Measurements from ENCODE around the gene CLRN3.

Gene CLRN3

DNA sequence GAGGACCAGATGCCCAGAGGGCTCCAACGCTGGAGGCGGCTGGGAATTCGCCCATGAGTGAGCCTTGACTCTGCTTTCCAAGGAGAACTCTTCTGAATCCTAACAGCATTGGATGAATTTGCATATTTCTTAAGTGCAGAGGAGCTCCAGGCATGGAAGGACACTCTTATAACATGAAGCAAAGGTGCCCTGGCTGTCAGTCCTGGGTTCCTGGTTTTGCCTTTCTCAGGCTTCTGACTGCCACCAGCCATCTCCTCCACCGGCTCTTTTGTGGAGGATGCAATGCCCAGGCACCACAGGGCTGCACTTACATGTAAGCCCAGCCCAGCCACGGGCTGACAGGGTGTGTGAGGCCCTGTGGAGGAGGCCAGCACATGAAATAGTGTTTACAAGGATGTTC is 8.2 kb downstream of the CLRN3 start:
- CTCF ChIA-PET: interaction anchor here (0.7 kb wide), 1 partner anchor 39 kb away, joined by 4 read pairs; no protein-coding TSS in a partner anchor
- POLR2A ChIA-PET (ENCODE audit: low non-redundant PET): no interaction called here

GRCh38 chr10:127883516-127883915 is 9.2 kb downstream of the CLRN3 start:
- POLR2A ChIA-PET (ENCODE audit: low non-redundant PET): no interaction called here
- CTCF ChIA-PET: no interaction called here
- TF ChIP-seq, protein P1, sequence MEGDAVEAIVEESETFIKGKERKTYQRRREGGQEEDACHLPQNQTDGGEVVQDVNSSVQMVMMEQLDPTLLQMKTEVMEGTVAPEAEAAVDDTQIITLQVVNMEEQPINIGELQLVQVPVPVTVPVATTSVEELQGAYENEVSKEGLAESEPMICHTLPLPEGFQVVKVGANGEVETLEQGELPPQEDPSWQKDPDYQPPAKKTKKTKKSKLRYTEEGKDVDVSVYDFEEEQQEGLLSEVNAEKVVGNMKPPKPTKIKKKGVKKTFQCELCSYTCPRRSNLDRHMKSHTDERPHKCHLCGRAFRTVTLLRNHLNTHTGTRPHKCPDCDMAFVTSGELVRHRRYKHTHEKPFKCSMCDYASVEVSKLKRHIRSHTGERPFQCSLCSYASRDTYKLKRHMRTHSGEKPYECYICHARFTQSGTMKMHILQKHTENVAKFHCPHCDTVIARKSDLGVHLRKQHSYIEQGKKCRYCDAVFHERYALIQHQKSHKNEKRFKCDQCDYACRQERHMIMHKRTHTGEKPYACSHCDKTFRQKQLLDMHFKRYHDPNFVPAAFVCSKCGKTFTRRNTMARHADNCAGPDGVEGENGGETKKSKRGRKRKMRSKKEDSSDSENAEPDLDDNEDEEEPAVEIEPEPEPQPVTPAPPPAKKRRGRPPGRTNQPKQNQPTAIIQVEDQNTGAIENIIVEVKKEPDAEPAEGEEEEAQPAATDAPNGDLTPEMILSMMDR (conservative IDR thresholded peaks at IDR 0.05; ENCODE audit: low read depth): no peak
- no peak overlapping the region for H3K27ac ChIP-seq
- no peak for DNase-seq (ENCODE audit: low spot score)

More for the DNA sequence above, 8.2 kb downstream of the CLRN3 start:
- no peak overlapping the region for H3K27ac ChIP-seq
- DNase-seq (ENCODE audit: low spot score): no peak
- TF ChIP-seq, protein P1 (conservative IDR thresholded peaks at IDR 0.05; ENCODE audit: low read depth): no peak

DNA sequence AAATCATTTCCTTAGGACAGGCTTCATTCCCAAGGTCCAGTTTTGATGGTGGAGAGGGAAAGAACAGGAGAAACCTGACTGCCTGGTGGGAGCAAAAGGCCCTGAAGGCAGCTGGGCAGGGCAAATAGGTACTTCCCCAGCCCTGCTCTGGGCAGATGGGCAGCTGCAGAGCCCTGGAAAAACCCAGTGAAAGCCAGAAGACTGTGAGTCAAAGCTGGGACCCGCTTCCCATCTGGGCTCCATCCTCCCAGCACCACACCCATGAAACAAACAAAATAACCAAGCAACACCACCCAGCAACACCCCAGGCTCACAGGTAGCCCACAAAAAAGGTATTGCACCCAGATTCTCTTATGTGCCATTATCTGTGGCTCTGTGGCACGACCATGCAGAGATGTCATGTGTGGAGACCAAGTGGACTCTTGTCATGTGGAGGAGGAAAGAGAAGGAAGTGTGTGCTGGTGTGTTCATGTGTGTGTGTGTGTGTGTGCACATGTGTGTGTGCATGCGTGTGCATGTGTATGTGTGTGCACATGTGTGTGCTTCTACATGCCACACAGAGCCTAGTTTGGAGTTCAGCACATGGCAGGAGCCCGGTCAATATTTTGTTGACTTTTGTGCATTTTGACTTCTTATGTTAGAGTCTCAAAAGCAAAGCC is 9.8 kb downstream of the CLRN3 start:
- no peak for DNase-seq (ENCODE audit: low spot score)
- POLR2A ChIA-PET (ENCODE audit: low non-redundant PET): no interaction called here
- TF ChIP-seq, protein P1 (conservative IDR thresholded peaks at IDR 0.05; ENCODE audit: low read depth): no peak
- CTCF ChIA-PET: no interaction called here
- no peak overlapping the region for H3K27ac ChIP-seq

DNA sequence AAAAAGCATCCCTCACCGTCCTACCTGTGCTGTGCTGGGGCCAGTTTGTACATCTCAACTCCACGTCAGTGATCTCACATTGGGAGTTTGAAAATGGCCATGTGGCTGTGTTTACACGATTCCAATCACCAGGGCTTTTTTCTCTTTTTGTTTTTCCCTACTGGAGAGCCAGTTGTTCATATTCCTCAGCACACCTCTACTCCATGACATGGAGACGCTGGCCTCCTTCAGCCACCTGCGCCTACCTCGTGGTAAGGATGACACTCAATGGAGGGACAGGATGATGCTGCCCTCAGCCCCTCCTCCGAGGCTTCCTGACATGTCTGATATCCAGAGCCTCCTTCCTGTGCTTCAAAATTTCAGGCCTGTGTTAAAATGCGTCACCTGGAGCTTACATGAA is 10.3 kb downstream of the CLRN3 start:
- DNase-seq (ENCODE audit: low spot score): no peak
- no peak overlapping the region for H3K27ac ChIP-seq
- ChIA-PET POLR2A (ENCODE audit: low non-redundant PET) (no interaction called here), CTCF (no interaction called here)
- TF ChIP-seq, protein P1 (conservative IDR thresholded peaks at IDR 0.05; ENCODE audit: low read depth): no peak

- DNase-seq (ENCODE audit: low spot score): no peak
- TF ChIP-seq, protein P1 (conservative IDR thresholded peaks at IDR 0.05; ENCODE audit: low read depth): no peak
- ChIA-PET CTCF (interaction anchor here (0.6 kb wide), 1 partner anchor 154 kb away, joined by 3 read pairs; no protein-coding TSS in a partner anchor), POLR2A (ENCODE audit: low non-redundant PET) (no interaction called here)
- no peak overlapping the region for H3K27ac ChIP-seq
Measured at GRCh38 chr10:127881262-127881661, 11.5 kb downstream of the CLRN3 start.

GRCh38 chr10:127880557-127880956 is 12.2 kb downstream of the CLRN3 start:
- CTCF ChIA-PET: no interaction called here
- TF ChIP-seq, protein P1 (conservative IDR thresholded peaks at IDR 0.05; ENCODE audit: low read depth): no peak
- no peak for DNase-seq (ENCODE audit: low spot score)
- no peak overlapping the region for H3K27ac ChIP-seq
- POLR2A ChIA-PET (ENCODE audit: low non-redundant PET): no interaction called here

Measured in RWPE1 (cell line).